GM19043 (cell line): Measurements from ENCODE around the gene OR2F2.

ENCODE experiments used
- ATAC-seq: cut with Tn5 transposase; IDR thresholded peaks from one replicate; pipeline ENCODE4 v1.9.1; 2021; ENCODE audit warnings: low read depth; ENCODE audit not compliant: unreplicated experiment

The OR2F2 gene

DNA sequence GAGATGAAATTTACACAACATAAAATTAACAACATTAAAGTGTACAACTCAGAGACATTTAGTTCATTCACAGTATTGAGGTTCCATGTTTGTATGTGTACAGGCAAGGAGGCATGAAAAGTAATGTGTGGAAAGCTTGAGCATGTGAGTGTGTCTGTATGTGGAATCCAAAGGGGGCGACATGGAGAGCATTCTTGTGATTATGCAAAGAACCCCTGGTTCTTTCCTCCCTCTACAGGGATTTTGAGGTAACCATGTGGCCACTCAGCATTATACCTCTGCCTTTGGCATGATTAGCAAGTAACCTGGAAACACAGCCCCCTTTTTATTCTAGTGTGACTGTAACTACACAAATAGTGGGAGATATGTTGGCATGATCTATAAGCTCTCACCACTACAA is 40.6 kb downstream of the OR2F2 start:
- no peak for ATAC-seq

DNA sequence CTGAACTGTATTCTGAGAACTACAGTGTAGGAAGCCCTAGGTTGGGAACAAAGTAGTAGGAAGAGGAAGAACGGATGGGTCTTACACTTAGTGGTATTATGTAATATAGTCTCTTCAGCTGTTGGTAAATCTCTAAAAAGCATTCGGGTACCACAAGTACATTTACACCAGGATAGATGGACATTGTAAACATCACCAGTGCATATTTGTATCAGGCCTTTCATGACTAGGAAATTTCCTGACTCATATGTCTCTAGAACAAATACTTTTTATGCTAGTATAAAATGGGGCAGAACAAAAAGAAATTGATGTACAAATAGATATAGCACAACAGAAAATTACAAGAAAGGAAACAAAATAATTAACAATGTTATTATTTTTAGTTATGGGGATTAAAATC is 43.6 kb downstream of the OR2F2 start:
- no peak for ATAC-seq

DNA sequence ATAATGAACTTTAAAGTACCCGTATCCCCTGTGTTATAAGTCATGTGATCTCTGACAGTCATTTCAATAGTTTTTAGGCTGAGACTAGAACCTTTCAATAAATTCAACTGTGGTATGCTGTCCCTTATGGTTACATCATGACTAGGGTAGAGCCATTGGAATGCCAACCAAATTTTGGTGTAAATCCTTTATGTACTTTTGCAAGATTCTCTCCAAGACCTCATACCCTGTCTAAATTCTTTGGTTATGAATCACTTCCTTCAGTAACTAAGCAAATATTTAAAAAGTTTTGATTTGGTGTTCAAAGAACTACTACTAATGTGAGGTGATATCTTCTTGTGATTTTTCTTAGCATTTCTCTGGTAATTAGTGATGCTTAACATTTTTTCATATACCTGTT is 44.3 kb downstream of the OR2F2 start:
- ATAC-seq, result no peak

DNA sequence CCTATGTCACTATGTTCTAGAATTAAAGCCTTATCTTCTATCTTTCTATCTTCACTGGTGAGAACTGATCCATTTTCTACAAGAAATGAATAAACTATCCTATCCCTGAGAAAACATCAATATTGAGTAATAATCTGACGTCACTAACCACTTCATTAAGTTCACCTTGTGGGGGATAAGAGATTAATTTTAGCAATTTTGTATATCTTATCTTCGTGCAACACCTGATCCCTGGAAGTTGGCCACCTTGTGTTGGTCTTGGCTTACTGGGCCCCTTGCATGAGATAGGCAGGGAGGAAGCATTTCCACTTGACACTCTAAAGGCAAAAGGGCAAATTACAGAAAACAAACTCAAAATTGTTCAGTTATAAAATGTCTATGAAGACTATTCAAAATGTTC is 45.0 kb downstream of the OR2F2 start:
- ATAC-seq, result no peak

DNA sequence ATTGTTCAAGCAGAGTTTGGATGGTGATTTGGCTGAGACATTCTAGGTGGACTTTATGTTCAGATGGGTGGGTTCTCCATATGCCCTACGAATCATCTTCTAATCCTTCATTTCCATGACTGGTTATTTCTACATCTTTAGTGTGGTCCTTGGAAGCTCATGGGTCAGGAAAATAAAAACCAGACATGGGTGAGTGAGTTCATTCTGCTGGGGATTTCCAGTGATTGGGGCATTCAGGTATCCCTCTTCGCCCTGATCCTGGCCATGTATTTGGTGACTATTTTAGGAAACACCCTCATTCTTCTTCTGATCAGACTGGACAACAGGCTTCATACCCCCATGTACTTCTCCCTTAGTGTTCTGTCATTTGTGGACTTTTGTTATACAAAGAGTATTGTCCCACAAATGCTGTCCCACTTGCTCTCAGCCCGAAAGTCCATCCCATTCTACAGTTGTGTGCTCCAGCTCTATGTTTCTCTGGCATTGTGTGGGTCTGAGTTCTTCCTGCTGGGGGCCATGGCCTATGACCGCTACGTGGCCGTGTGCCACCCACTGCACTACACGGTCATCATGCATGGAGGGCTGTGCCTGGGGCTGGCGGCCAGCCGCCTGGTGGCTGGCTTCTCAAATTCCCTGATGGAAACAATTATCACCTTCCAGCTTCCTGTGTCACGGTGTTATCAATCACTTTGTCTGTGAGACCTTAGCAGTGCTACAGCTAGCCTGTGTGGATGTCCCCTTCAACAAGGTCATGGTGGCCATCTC is 45.9 kb downstream of the OR2F2 start:
- ATAC-seq, result no peak

DNA sequence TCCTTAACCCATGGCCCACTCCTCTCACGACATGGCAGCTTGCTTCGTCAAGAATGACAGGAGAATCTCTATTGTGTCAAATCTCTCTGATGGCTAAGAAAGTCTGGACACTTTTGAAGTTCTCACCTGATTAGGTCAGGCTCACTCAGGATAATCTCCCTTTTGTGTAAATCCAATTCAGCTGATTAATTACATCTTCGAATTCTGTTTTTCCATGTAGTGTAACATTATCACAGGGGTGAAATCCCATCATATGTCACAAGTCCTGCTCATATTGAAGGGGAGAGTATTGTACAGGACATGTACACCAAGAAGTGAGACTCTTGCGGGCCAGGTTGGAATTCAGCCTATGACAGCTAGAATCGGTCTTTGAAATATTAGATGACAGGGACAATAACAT is 48.9 kb downstream of the OR2F2 start:
- ATAC-seq, result no peak
